ENCODE data around the gene TMEM150B.

GRCh38 chr19:55316646-55317045 is 8.5 kb downstream of the TMEM150B start:
- TF ChIP-seq, protein P1, sequence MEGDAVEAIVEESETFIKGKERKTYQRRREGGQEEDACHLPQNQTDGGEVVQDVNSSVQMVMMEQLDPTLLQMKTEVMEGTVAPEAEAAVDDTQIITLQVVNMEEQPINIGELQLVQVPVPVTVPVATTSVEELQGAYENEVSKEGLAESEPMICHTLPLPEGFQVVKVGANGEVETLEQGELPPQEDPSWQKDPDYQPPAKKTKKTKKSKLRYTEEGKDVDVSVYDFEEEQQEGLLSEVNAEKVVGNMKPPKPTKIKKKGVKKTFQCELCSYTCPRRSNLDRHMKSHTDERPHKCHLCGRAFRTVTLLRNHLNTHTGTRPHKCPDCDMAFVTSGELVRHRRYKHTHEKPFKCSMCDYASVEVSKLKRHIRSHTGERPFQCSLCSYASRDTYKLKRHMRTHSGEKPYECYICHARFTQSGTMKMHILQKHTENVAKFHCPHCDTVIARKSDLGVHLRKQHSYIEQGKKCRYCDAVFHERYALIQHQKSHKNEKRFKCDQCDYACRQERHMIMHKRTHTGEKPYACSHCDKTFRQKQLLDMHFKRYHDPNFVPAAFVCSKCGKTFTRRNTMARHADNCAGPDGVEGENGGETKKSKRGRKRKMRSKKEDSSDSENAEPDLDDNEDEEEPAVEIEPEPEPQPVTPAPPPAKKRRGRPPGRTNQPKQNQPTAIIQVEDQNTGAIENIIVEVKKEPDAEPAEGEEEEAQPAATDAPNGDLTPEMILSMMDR (IDR thresholded peaks at IDR 0.05; ENCODE audit: insufficient read depth, low read length, poor library complexity, severe bottlenecking) = no peak
- no peak for TF ChIP-seq EZH2phosphoT487 (conservative IDR thresholded peaks at IDR 0.05; ENCODE audit: low read length)

All from SU-DHL-6 (cell line).